Measurements from ENCODE around the gene MYO18B.

DNA sequence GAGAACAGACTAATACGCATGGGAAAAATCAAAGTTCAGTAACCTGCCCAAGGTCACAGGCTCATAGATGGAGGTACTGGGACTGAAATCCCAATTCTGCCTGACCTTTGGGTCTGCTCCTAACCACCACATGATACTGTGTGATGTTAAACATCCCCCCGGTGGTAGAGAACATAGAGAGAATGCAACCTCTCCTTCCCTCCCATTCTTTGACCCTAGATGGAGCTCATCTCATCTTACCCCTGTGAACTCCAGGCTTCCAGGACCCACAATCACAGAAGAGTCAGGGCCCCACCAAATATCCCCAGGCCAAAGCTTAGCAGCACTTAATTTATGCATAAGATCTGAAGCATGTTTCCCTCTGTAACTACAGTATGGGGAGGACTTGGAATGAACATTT lies 198.5 kb downstream of the MYO18B start:
- TF ChIP-seq CTCF (IDR thresholded peaks at IDR 0.05; ENCODE audit: insufficient read depth, low read length) (no peak), GABPA (IDR thresholded peaks at IDR 0.05; ENCODE audit: low read depth) (no peak)
